ENCODE results near the gene SPAG16.

The SPAG16 gene

DNA sequence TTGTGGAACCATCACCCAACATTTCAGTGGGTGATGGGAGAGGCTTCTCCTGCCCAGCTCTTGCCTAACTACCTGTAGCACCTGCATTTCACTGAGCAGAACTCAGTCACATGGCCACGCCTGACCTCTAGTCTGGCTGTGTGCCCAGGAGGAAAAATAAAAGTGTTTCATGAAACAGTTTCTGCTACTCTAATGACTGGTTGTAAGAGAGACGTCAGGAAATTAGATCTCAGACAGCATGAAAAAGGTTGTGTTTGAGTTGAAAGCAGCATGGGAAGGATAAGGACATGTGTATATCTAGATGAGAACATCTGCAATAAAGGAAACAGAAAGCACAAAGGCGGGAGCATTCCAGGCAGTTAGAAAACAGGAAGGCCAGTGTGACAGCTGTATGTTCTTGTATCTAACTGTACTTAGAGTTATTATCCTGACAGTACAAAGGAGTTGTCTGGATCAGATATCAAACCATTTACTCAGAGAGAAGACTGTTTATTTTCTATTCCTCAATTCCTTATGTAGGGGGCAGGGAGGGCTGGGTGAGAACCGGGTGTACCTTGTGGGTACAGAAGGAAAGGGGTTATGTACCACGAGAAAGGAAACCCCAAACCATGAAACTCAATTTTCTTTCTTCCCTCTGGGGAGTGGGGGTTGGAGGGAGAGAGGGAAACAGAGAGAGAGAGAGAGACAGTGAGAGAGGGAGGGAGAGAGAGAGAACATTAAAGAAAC lies 819.2 kb downstream of the SPAG16 start:
- DNase-seq = no peak

- DNase-seq = no peak
These were observed 820.0 kb downstream of the SPAG16 start for GRCh38 chr2:214104219-214104618.

DNA sequence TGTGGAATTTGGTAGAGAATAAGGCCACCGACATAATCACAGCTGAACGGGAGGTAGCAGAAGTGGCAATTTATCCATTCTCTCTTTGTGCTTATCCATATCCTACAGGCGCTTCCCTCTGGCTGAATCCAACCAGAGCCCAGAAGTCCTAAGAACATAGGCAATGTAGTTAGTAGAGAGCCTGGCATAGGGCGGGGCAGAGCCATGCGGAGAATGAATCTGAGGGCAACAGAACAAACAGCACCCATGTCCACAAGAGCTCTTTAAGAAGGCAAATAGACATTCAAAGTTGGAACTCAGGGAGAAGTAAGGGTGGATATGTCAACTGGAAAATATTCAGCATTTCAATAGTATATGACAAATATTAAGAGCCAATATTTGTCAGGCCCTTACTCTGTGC lies 820.7 kb downstream of the SPAG16 start:
- no peak for DNase-seq

- no peak for DNase-seq
These were observed 823.5 kb downstream of the SPAG16 start for GRCh38 chr2:214107726-214108125.

GRCh38 chr2:214108598-214108997 lies 824.3 kb downstream of the SPAG16 start:
- no peak for DNase-seq

- no peak for DNase-seq
These were observed 832.8 kb downstream of the SPAG16 start for GRCh38 chr2:214117054-214117453.

DNA sequence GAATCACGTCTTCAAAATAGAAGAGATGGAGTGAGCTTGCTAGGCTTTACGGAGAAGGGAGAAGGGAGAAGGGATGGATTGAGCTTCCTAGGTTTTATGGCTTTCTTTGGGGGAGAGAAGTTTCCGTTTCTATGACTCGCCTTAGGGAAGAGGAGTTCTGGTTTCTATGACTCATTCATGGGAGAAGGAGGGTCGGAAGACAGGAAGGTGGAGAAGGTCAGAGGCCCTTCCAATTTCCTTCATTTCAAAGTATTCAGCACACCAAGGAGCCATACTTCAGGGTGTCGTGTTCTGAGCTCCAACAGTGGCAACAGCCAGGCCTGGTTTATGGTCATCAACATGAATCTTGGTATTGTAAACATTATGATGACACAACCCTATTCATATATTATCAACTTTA lies 841.9 kb downstream of the SPAG16 start:
- DNase-seq = no peak

- no peak for DNase-seq
These were observed 842.9 kb downstream of the SPAG16 start for GRCh38 chr2:214127170-214127569.

DNA sequence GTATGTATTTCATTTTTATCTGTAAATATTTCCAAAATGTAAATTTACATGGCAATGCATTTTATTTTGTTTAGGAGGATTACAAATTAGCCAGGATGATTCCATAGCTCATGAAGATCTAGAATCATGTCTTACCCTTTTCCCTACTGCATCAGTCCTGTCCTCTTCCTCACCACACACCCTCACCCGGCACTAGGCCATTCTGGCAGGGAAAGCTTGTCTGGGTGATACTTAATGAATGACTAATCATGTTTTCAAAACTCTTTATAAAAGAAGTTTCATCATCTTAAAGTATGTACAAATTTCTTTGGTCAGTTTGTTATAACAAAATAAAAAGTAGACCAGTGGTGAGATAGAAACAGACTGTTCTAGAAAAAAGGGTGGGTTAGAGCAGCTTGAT lies 843.3 kb downstream of the SPAG16 start:
- DNase-seq = no peak

DNA sequence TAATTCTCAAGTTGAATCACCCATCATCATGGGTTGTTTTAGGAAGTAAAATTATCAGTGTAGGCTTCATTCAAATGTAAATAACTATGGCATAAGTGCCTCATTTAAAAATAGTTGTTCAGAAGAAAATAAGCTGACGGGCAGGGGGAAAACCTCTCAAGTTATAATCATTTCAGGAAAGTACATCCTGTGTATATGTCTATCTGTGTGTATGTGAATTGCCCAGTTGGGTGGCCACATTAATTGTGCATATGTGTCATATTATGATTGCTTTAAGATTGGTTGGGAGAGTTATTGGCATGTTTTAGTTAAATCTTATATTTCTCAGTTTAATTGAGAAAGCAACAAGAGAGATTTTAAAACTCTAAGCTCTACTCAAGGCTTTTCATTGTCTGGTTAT lies 843.8 kb downstream of the SPAG16 start:
- no peak for DNase-seq

GRCh38 chr2:214130114-214130513 lies 845.9 kb downstream of the SPAG16 start:
- no peak for DNase-seq

DNA sequence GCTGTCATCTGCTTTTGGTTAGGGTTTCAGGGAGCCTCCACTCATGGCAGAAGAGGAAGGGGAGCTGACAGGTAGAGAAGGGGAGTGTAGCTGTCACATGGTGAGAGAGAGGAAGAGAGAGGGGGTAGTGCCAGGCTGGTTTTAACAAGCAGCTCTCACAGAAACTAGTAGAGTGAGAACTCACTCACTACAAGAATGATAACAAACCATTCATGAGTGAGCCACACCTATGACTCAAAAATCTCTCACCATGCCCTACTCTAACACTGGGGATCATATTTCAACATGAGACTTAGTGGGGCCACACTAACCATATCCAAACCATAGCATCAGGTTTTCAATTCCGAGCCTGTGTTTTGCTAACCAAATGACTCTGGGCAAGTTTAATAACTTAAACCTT lies 851.7 kb downstream of the SPAG16 start:
- DNase-seq = no peak

GRCh38 chr2:214138779-214139178 lies 854.5 kb downstream of the SPAG16 start:
- DNase-seq = no peak

DNA sequence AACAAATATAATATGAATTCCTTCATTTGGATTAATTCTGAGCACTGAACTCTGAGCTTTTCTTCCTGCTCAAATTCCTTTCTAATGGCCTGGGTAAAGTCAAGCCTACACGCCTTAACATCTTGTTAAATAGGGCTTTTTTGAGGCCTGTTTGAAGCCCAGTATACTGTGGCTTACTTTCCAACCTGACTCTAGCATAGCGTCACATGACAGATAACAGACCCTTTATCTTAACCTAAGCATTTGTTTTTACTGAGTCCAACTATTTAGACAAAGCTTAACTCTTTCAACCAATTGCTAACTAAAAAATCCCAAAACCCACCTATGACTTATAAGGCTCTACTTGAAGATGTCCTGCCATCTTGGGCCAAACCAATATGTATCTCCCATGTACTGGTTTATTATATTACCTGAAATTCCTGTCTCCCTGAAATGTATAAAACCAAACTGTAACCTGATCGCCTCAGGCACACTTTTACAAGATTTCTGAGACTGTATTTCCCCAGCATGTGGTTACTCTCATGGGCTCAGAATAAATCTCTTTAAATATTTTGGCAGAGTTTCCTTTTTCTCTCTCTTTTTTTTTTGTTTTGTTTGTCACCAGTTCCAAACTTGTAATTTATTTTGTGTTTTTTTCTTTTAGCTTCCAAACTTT lies 855.5 kb downstream of the SPAG16 start:
- no peak for DNase-seq

GRCh38 chr2:214156971-214157370 lies 872.7 kb downstream of the SPAG16 start:
- no peak for DNase-seq

DNA sequence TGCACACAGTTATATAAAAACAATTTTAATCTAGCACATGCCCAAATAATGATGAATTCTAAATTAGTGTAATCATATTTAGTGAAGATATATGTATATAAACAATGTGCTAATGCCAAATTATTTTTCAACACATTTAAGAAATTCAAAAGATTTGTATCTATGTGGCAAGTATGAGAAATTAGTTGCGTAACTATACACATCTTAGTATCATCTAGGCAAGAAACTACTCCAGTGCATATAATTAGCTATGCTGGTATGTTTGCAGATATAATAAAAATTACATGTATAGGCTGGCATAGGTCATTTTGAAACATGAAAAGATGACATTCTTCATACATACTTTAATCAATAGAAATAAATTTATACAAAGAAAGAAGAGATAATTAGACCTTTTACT lies 874.6 kb downstream of the SPAG16 start:
- DNase-seq = no peak

- DNase-seq = no peak
These were observed 885.0 kb downstream of the SPAG16 start for GRCh38 chr2:214169281-214169680.

GRCh38 chr2:214169736-214170135 lies 885.5 kb downstream of the SPAG16 start:
- no peak for DNase-seq

GRCh38 chr2:214174563-214174962 lies 890.3 kb downstream of the SPAG16 start:
- no peak for DNase-seq

- DNase-seq = no peak
These were observed 895.8 kb downstream of the SPAG16 start for GRCh38 chr2:214180071-214180470.

GRCh38 chr2:214180686-214181085 lies 896.4 kb downstream of the SPAG16 start:
- no peak for DNase-seq

DNA sequence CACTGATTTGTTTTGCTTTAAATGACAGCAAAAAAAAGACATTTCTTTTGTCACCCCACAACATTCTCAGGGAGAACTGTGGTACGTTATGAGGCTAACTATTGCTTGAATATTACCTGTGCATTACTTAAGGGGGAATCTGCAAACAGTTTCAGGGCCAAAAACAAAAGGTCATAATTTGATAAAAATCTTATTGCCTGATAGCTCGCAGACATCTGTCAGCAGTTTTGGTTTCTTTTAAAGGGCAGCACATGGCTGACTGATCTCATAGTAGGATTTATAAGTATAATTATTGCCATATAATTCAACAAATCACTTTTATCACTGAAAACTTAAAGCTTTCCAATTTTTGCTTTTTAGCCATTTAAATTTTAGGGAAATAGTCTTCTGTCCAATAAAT lies 900.2 kb downstream of the SPAG16 start:
- no peak for DNase-seq

DNA sequence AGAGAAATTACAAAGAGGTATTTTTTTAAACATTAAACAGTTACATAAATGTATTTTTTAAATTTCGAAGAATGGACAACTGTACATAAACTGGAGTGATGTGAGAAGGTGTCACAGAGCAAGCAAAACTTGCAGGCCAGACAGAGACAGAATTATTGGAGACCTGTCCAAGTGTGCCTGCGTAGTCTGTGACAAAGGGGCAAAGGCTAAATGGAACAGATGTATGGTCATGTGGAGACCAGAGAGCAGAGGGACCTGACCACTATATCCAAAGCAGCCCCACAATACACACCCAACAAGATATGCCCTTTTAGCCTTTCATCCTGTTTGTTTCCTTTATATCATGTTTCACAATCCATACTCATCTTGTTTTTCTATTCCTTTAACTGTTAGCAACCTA lies 901.3 kb downstream of the SPAG16 start:
- no peak for DNase-seq

- no peak for DNase-seq
These were observed 908.4 kb downstream of the SPAG16 start for GRCh38 chr2:214192711-214193110.

- no peak for DNase-seq
These were observed 909.7 kb downstream of the SPAG16 start for GRCh38 chr2:214193943-214194342.
